Endothelial cell of umbilical vein (primary cell): ENCODE measurements around the gene FAM120AOS. TPM values are rescaled to one million over a fixed set of nuclear protein-coding genes. Genes with fewer than 3 reads are reported as not detected.
A peak's percentile ranks its signal among the peaks of the same experiment; 100 is the strongest.

Experiments used
- BruUV-seq: library from RNA; stranded (reverse); fragments of 400-500 nt; replicated peaks from 2 replicates; lab custom pipeline; 2021; lab: Mats Ljungman, UMichigan
- CTCF ChIA-PET: fragments of 300-600, 350-600 bp; sonication (Branson Sonifier 250); formaldehyde crosslinking; loops from one replicate; lab custom pipeline; 2021; ENCODE audit warnings: antibody characterized with exemption, inconsistent platforms; lab: Charles Lee
- POLR2A ChIA-PET: fragments of 300-600, 350-600 bp; sonication (Branson Sonifier 250); formaldehyde crosslinking; loops from one replicate; lab custom pipeline; 2021; ENCODE audit warnings: antibody characterized with exemption, inconsistent platforms; lab: Charles Lee
- DNase-seq: peaks from one replicate; pipeline ENCODE4 v3.0.0-alpha.2; 2011; ENCODE audit warnings: low read depth, low spot score
- FAIRE-seq: peaks from 2 replicates; lab custom pipeline; 2011; peaks lifted over from hg19 to GRCh38; lab: Jason Lieb, UNC
- H2AFZ ChIP-seq: 2 replicates; pipeline ENCODE4 v1.6.0; 2012; ENCODE audit warnings: low read depth, low read length, control low read depth, inconsistent platforms
- H3K27ac ChIP-seq: 2 replicates; pipeline ENCODE4 v1.5.1; 2011; ENCODE audit warnings: low read depth, mild to moderate bottlenecking, control low read depth, low read length, moderate library complexity; ENCODE audit not compliant: insufficient read depth
- H3K27me3 ChIP-seq, 2 experiments: 2 replicates each; pipeline versions ENCODE4 v1.6.0 to v1.6.1; 2011; ENCODE audit warnings: low read length in 2 of 2, mixed read lengths in 1 of 2; ENCODE audit not compliant: control insufficient read depth in 2 of 2, insufficient read depth in 2 of 2
- H3K36me3 ChIP-seq, 2 experiments: 2 replicates in 1 of 2; 3 replicates in 1 of 2; pipeline ENCODE4 v1.5.1; 2011; ENCODE audit warnings: low read length in 2 of 2, mild to moderate bottlenecking in 1 of 2, moderate library complexity in 1 of 2; ENCODE audit not compliant: control insufficient read depth in 2 of 2, insufficient read depth in 2 of 2; ENCODE audit errors: extremely low read depth in 1 of 2
- H3K4me1 ChIP-seq: 3 replicates; pipeline ENCODE4 v1.5.1; 2011; ENCODE audit warnings: mild to moderate bottlenecking, low read length; ENCODE audit not compliant: control insufficient read depth, insufficient read depth; ENCODE audit errors: extremely low read depth
- H3K4me2 ChIP-seq: 2 replicates; pipeline ENCODE4 v1.6.1; 2011; ENCODE audit warnings: low read length, control low read depth, mixed read lengths; ENCODE audit not compliant: insufficient read depth
- H3K4me3 ChIP-seq, 3 experiments: fragments of 200-600 bp in 1 of 3; sonication (generic), shearing (Covaris generic) in 1 of 3; replicated peaks in 1 of 3; 2 replicates each; pipeline ENCODE4 v1.5.1; 2011 to 2016; ENCODE audit warnings: control low read depth in 3 of 3, low read length in 3 of 3, mild to moderate bottlenecking in 2 of 3, inconsistent platforms in 1 of 3, low read depth in 1 of 3, moderate library complexity in 1 of 3; ENCODE audit not compliant: insufficient read depth in 1 of 3
- H3K79me2 ChIP-seq: 2 replicates; pipeline ENCODE4 v1.6.0; 2012; ENCODE audit warnings: low read length, inconsistent platforms; ENCODE audit not compliant: control insufficient read depth, insufficient read depth
- H3K9ac ChIP-seq: replicated peaks from 2 replicates; pipeline ENCODE3; 2011; ENCODE audit warnings: low read length, control low read depth; ENCODE audit not compliant: insufficient read depth; ENCODE audit errors: extremely low read depth
- H3K9me1 ChIP-seq: replicated peaks from 3 replicates; pipeline ENCODE4 v1.6.0; 2011; ENCODE audit warnings: mild to moderate bottlenecking, low read length; ENCODE audit not compliant: control insufficient read depth, insufficient read depth; ENCODE audit errors: extremely low read depth
- H3K9me3 ChIP-seq: replicated peaks from 2 replicates; pipeline ENCODE4 v1.5.1; 2012; ENCODE audit warnings: low read length, inconsistent platforms; ENCODE audit not compliant: control insufficient read depth, insufficient read depth
- H4K20me1 ChIP-seq: replicated peaks from 2 replicates; pipeline ENCODE3; 2011; ENCODE audit warnings: mild to moderate bottlenecking, low read length; ENCODE audit not compliant: control insufficient read depth, insufficient read depth; ENCODE audit errors: extremely low read depth
- CTCF ChIP-seq, 2 donors: IDR thresholded peaks; 1 replicate in 1 of 2; 2 replicates in 1 of 2; pipeline ENCODE4 v1.5.1; 2011; ENCODE audit warnings: low read length in 2 of 2, mild to moderate bottlenecking in 2 of 2, moderate library complexity in 2 of 2, control low read depth in 1 of 2, inconsistent platforms in 1 of 2, low read depth in 1 of 2; ENCODE audit not compliant: insufficient read depth in 1 of 2; ENCODE audit errors: extremely low read depth in 1 of 2
- EZH2 ChIP-seq: IDR thresholded peaks from 2 replicates; pipeline ENCODE4 v1.6.1; 2012; ENCODE audit warnings: borderline replicate concordance, low read depth, mild to moderate bottlenecking, moderate library complexity, low read length, inconsistent platforms; ENCODE audit not compliant: severe bottlenecking
- FOS ChIP-seq: IDR thresholded peaks from 2 replicates; pipeline ENCODE4 v1.6.1; 2011; ENCODE audit warnings: mild to moderate bottlenecking, low read length, moderate library complexity, borderline replicate concordance; ENCODE audit not compliant: insufficient read depth
- GATA2 ChIP-seq: IDR thresholded peaks from 2 replicates; pipeline ENCODE4 v1.7.0; 2011; ENCODE audit warnings: low read depth, mild to moderate bottlenecking, moderate library complexity, mixed read lengths, low read length; ENCODE audit not compliant: insufficient read length, insufficient read depth
- JUN ChIP-seq: IDR thresholded peaks from 2 replicates; pipeline ENCODE4 v1.6.1; 2011; ENCODE audit warnings: borderline replicate concordance, low read depth; ENCODE audit not compliant: insufficient read length, insufficient read depth
- MAX ChIP-seq: IDR thresholded peaks from 2 replicates; pipeline ENCODE4 v1.6.1; 2011; ENCODE audit not compliant: insufficient read depth, insufficient read length
- MYC ChIP-seq: IDR thresholded peaks from one replicate; pipeline ENCODE4 v1.6.1; 2011; ENCODE audit warnings: mild to moderate bottlenecking, low read depth, low read length
- POLR2A ChIP-seq: IDR thresholded peaks from 2 replicates; pipeline ENCODE4 v1.6.1; 2012; ENCODE audit warnings: low read depth, mild to moderate bottlenecking, control low read depth, low read length
- POLR2AphosphoS5 ChIP-seq: IDR thresholded peaks from 2 replicates; pipeline ENCODE4 v1.6.1; 2012; ENCODE audit warnings: low read depth, mild to moderate bottlenecking, control low read depth, low read length, moderate library complexity; ENCODE audit not compliant: insufficient read depth
- dilution Hi-C: fragments of 300-500 bp; cut with MboI; formaldehyde crosslinking; loops from one replicate; pipeline ENCODE4 v1.15.0; 2019; ENCODE audit warnings: low sequenced_read_pairs; ENCODE audit not compliant: extremely low pct_ligation_motif_present
- intact Hi-C: fragments of 100-400 bp; cut with micrococcal nuclease; formaldehyde crosslinking; loops from one replicate; pipeline ENCODE4 v1.10.0; 2022
- polyA plus RNA-seq, 4 experiments: library from polyadenylated mRNA; depleted of rRNA in 3 of 4; stranded (reverse) in 3 of 4; unstranded in 1 of 4; fragments of >200 nt; gene quantifications; 2 replicates each; pipeline versions ENCODE4 v1.2.1 to v1.2.3, GENCODE V29; 2011 to 2012; ENCODE audit warnings: missing spikeins in 1 of 4
- total RNA-seq: library from RNA; stranded (reverse); gene quantifications from 2 replicates; pipeline ENCODE4 v1.2.3, GENCODE V29; 2021

Gene FAM120AOS
- total and polyA plus RNA-seq, 2 donors (not counting 3 experiments of a cell fraction or from before 2014, with no cell fraction given): 25.9 to 32.4 TPM

GRCh38 chr9:93452710-93453046 is 703 bp downstream of the FAM120AOS start:
- intact Hi-C loops (loop anchor here (1.0 to 5.0 kb wide), 6 partner anchors 50 to 578 kb away; no protein-coding TSS in a partner anchor), dilution Hi-C loops (no loop called here)
- Histone ChIP-seq H3K4me1 (peaks cover 11% of the 10 kb centered on the region), H3K9me1 (no peaks in the 10 kb centered on the region), H3K27me3 (no peaks in the 10 kb centered on the region), H2AFZ (peak overlapping the region; percentile 37), H3K27ac (peak overlapping the region; percentile 58), H3K9ac (peak overlapping the region; percentile 89), H4K20me1 (peaks cover 11% of the 10 kb centered on the region), H3K4me3 (peak overlapping the region; percentile 85 to 99 (median 88)), H3K79me2 (peaks cover 73% of the 10 kb centered on the region), H3K36me3 (peaks cover 5 to 6% of the 10 kb centered on the region in 2 experiments), H3K9me3 (no peaks in the 10 kb centered on the region), H3K4me2 (peak overlapping the region; percentile 91)
- TF ChIP-seq JUN (no peak), EZH2 (no peak), MAX (no peak), GATA2 (no peak), MYC (no peak), CTCF (IDR thresholded peaks at IDR 0.05; ENCODE audit: extremely low read depth in 1 of 2, insufficient read depth in 1 of 2, low read depth in 1 of 2, low read length in 2 of 2) (no peak), POLR2A (no peak), POLR2AphosphoS5 (no peak), FOS (no peak)
- DNase-seq: no peak
- no TSS peak for BruUV-seq
- CTCF ChIA-PET: interaction anchor here (1.6 to 3.1 kb wide), 4 partner anchors 11 to 114 kb away, joined by 6 to 46 read pairs (median 22); no protein-coding TSS in a partner anchor
- FAIRE-seq: no peak
- POLR2A ChIA-PET: interaction anchor here (1.4 kb wide), 1 partner anchor 114 kb away, joined by 6 read pairs; no protein-coding TSS in a partner anchor
